Smooth muscle cell (in vitro differentiated cells): ENCODE results near the gene ABCB6. TPM values are rescaled to one million over a fixed set of nuclear protein-coding genes. Genes with fewer than 3 reads are reported as not detected.

Experiments
- DNase-seq: peaks from one replicate; lab custom pipeline; 2025; ENCODE audit not compliant: unreplicated experiment; lab: John Stamatoyannopoulos, UW
- H2AFZ ChIP-seq: fragments of 200-600 bp; sonication (generic); 2 replicates; pipeline ENCODE4 v1.6.0; 2016; ENCODE audit warnings: antibody characterized with exemption, low read depth, mild to moderate bottlenecking
- H3F3A ChIP-seq: fragments of 200-600 bp; sonication (generic); 2 replicates; pipeline ENCODE4 v1.6.0; 2017; ENCODE audit warnings: antibody characterized with exemption, low read depth
- H3K27ac ChIP-seq: fragments of 200-600 bp; sonication (generic); 2 replicates; pipeline ENCODE4 v1.5.1; 2016; ENCODE audit warnings: low read depth, mild to moderate bottlenecking
- H3K27me3 ChIP-seq: fragments of 200-600 bp; sonication (generic); 2 replicates; pipeline ENCODE4 v1.6.1; 2016; ENCODE audit warnings: low read depth, mild to moderate bottlenecking
- H3K36me3 ChIP-seq: fragments of 200-600 bp; sonication (generic); 2 replicates; pipeline ENCODE4 v1.5.1; 2016; ENCODE audit warnings: low read depth
- H3K4me1 ChIP-seq: fragments of 200-600 bp; sonication (generic); 2 replicates; pipeline ENCODE4 v1.5.1; 2016; ENCODE audit warnings: low read depth
- H3K4me2 ChIP-seq: fragments of 200-600 bp; sonication (generic); 2 replicates; pipeline ENCODE4 v1.6.0; 2016; ENCODE audit warnings: mild to moderate bottlenecking
- H3K4me3 ChIP-seq: fragments of 200-600 bp; sonication (generic); 2 replicates; pipeline ENCODE4 v1.5.1; 2016; ENCODE audit warnings: mild to moderate bottlenecking
- H3K79me2 ChIP-seq: fragments of 200-600 bp; sonication (generic); 2 replicates; pipeline ENCODE4 v1.6.0; 2016; ENCODE audit warnings: low read depth, mild to moderate bottlenecking
- H3K9ac ChIP-seq: fragments of 200-600 bp; sonication (generic); 2 replicates; pipeline ENCODE4 v1.6.0; 2016; ENCODE audit warnings: low read depth
- H3K9me3 ChIP-seq: fragments of 200-600 bp; sonication (generic); replicated peaks from 2 replicates; pipeline ENCODE4 v1.5.1; 2016; ENCODE audit warnings: low read depth
- H4K20me1 ChIP-seq: fragments of 200-600 bp; sonication (generic); 2 replicates; pipeline ENCODE4 v1.6.0; 2016; ENCODE audit warnings: low read depth
- CTCF ChIP-seq: fragments of 200-600 bp; sonication (generic); IDR thresholded peaks from 2 replicates; pipeline ENCODE4 v1.5.1; 2017; ENCODE audit warnings: borderline replicate concordance, mild to moderate bottlenecking, antibody characterized with exemption; ENCODE audit not compliant: insufficient read depth, poor library complexity, severe bottlenecking
- WGBS: methylation state at CpG from one replicate; pipeline ENCODE4 v1.1.7; 2016; ENCODE audit warnings: low lambda C conversion rate; 5-methylcytosine and 5-hydroxymethylcytosine counted together
- polyA plus RNA-seq: library from polyadenylated mRNA; unstranded; fragments of >200 nt; fragmentation: Nextera tagmentation; extraction: Ambion mirVana; gene quantifications from 2 replicates; pipeline ENCODE4 v1.2.1, GENCODE V29; 2016
- total RNA-seq: library from RNA; depleted of rRNA; stranded (reverse); fragments of >200 nt; gene quantifications from 2 replicates; pipeline ENCODE4 v1.2.3, GENCODE V29; 2014

Gene ABCB6
- total and polyA plus RNA-seq, 2 experiments from 2014 or later: 18.2 to 41.3 TPM

- Histone ChIP-seq H3K4me2 (peak overlapping the region; percentile 29), H3K27me3 (peaks cover 54% of the 10 kb centered on the region), H3K4me3 (no peak overlapping the region), H4K20me1 (no peaks in the 10 kb centered on the region), H3K9me3 (no peaks in the 10 kb centered on the region), H3F3A (peaks cover 17% of the 10 kb centered on the region), H3K9ac (no peak overlapping the region), H3K79me2 (no peaks in the 10 kb centered on the region), H3K27ac (no peak overlapping the region), H3K4me1 (peaks cover 20% of the 10 kb centered on the region), H3K36me3 (no peaks in the 10 kb centered on the region), H2AFZ (no peak overlapping the region)
- WGBS: 68% methylated on average over 5 of the region's 5 CpGs
- no peak for TF ChIP-seq CTCF
- DNase-seq: no peak
Measured at GRCh38 chr2:219252084-219252483, 33.3 kb upstream of the ABCB6 start.

- H3F3A ChIP-seq: peaks cover 17% of the 10 kb centered on the region
- H3K79me2 ChIP-seq: peaks cover 1% of the 10 kb centered on the region
- peak overlapping the region; percentile 29 for H3K4me2 ChIP-seq
- H3K4me3 ChIP-seq: no peak overlapping the region
- peaks cover 51% of the 10 kb centered on the region for H3K27me3 ChIP-seq
- H3K9ac ChIP-seq: no peak overlapping the region
- H3K36me3 ChIP-seq: no peaks in the 10 kb centered on the region
- TF ChIP-seq CTCF: no peak
- no peaks in the 10 kb centered on the region for H3K9me3 ChIP-seq
- H4K20me1 ChIP-seq: no peaks in the 10 kb centered on the region
- no peak for DNase-seq
- WGBS: 63% methylated on average over 6 of the region's 6 CpGs
- H3K27ac ChIP-seq: no peak overlapping the region
- H3K4me1 ChIP-seq: peaks cover 20% of the 10 kb centered on the region
- no peak overlapping the region for H2AFZ ChIP-seq
Measured at GRCh38 chr2:219251656-219252055, 32.9 kb upstream of the ABCB6 start.

GRCh38 chr2:219250049-219250781, 31.5 kb upstream of the ABCB6 start:
- Histone ChIP-seq H3K36me3 (no peaks in the 10 kb centered on the region), H3K4me1 (peaks cover 26% of the 10 kb centered on the region), H2AFZ (no peak overlapping the region), H3K9me3 (no peaks in the 10 kb centered on the region), H3K27ac (peak overlapping the region; percentile 89), H3K27me3 (peaks cover 37% of the 10 kb centered on the region), H3K4me2 (peak overlapping the region; percentile 58), H3K79me2 (peaks cover 13% of the 10 kb centered on the region), H3K4me3 (no peak overlapping the region), H3F3A (peaks cover 17% of the 10 kb centered on the region), H4K20me1 (no peaks in the 10 kb centered on the region), H3K9ac (no peak overlapping the region)
- TF ChIP-seq CTCF: no peak
- no peak for DNase-seq
- 92% methylated on average over 22 of the region's 22 CpGs for WGBS
